HCT116 (cell line): ENCODE data around the gene ZNF800. TPM values are rescaled to one million over a fixed set of nuclear protein-coding genes. Genes with fewer than 3 reads are reported as not detected.

Source experiments
- ATAC-seq: fragments of 200-7000 bp; cut with Tn5 transposase; 2 replicates; pipeline ENCODE4 v1.9.1; 2020; ENCODE audit warnings: mild to moderate bottlenecking, moderate library complexity
- BruUV-seq: library from RNA; stranded (reverse); fragments of 400-500 nt; replicated peaks from 2 replicates; lab custom pipeline; 2021; lab: Mats Ljungman, UMichigan
- CTCF ChIA-PET: fragments of 300-600 bp; sonication (Branson Sonifier 250); formaldehyde crosslinking; loops from one replicate; lab custom pipeline; 2021; ENCODE audit warnings: antibody characterized with exemption; lab: Charles Lee
- POLR2A ChIA-PET: fragments of 300-600, 350-600 bp; sonication (Branson Sonifier 250); formaldehyde crosslinking; loops from one replicate; lab custom pipeline; 2021; ENCODE audit warnings: antibody characterized with exemption; lab: Charles Lee
- RAD21 ChIA-PET, 2 experiments: fragments of 300-600 bp; sonication (Branson Sonifier 250); formaldehyde crosslinking; loops; one replicate each; lab custom pipeline; 2023; ENCODE audit warnings: low total read pairs in 2 of 2; ENCODE audit not compliant: uncharacterized antibody in 2 of 2, unreplicated experiment in 2 of 2, low non-redundant PET in 1 of 2; lab: Charles Lee
- DNase-seq: peaks from one replicate; pipeline ENCODE4 v3.0.0-alpha.2; 2010; ENCODE audit warnings: low read depth, low spot score
- H2AFZ ChIP-seq: fragments of 200-600 bp; shearing (Covaris generic), sonication (generic); 2 replicates; pipeline ENCODE4 v1.6.1; 2017; ENCODE audit warnings: low read depth, mixed run types, mixed read lengths, antibody characterized with exemption, low read length; ENCODE audit not compliant: poor library complexity, severe bottlenecking
- H3K27ac ChIP-seq: 2 replicates; pipeline ENCODE4 v1.5.1; 2012; ENCODE audit warnings: low read depth, low read length
- H3K27me3 ChIP-seq: fragments of 200-600 bp; sonication (generic); 2 replicates; pipeline ENCODE4 v1.6.1; 2016; ENCODE audit warnings: mixed run types, low read length, mixed read lengths; ENCODE audit not compliant: insufficient read depth
- H3K36me3 ChIP-seq, 2 experiments: fragments of 200-500 bp in 1 of 2; fragments of 200-600 bp in 1 of 2; sonication (Bioruptor generic) in 1 of 2; sonication (generic) in 1 of 2; 2 replicates each; pipeline versions ENCODE4 v1.5.1 to v1.6.1; 2014 to 2016; ENCODE audit warnings: low read length in 2 of 2, inconsistent platforms in 1 of 2, mixed read lengths in 1 of 2, mixed run types in 1 of 2; ENCODE audit not compliant: insufficient read depth in 2 of 2, control insufficient read depth in 1 of 2
- H3K4me1 ChIP-seq, 2 experiments: fragments of 200-600 bp in 1 of 2; sonication (generic) in 1 of 2; 2 replicates each; pipeline versions ENCODE4 v1.5.1 to v1.6.1; 2012 to 2017; ENCODE audit warnings: low read length in 2 of 2, inconsistent platforms in 1 of 2, mild to moderate bottlenecking in 1 of 2, mixed read lengths in 1 of 2, mixed run types in 1 of 2, moderate library complexity in 1 of 2; ENCODE audit not compliant: insufficient read depth in 2 of 2, control insufficient read depth in 1 of 2
- H3K4me2 ChIP-seq: fragments of 200-600 bp; sonication (generic); 2 replicates; pipeline ENCODE4 v1.6.1; 2017; ENCODE audit warnings: mixed run types, low read length, mixed read lengths
- H3K4me3 ChIP-seq, 2 experiments: fragments of 200-600 bp in 1 of 2; sonication (generic) in 1 of 2; replicated peaks in 1 of 2; 2 replicates each; pipeline ENCODE4 v1.5.1; 2011 to 2016; ENCODE audit warnings: low read length in 2 of 2, control low read depth in 1 of 2, low read depth in 1 of 2, mild to moderate bottlenecking in 1 of 2, mixed read lengths in 1 of 2, mixed run types in 1 of 2
- H3K79me2 ChIP-seq: fragments of 200-600 bp; sonication (generic); 2 replicates; pipeline ENCODE4 v1.6.1; 2017; ENCODE audit warnings: mild to moderate bottlenecking, mixed run types, low read length, moderate library complexity, mixed read lengths; ENCODE audit not compliant: insufficient read depth
- H3K9ac ChIP-seq: fragments of 200-600 bp; sonication (generic); 2 replicates; pipeline ENCODE4 v1.6.1; 2016; ENCODE audit warnings: low read length, mixed read lengths
- H3K9me2 ChIP-seq: fragments of 200-600 bp; sonication (generic), shearing (Covaris generic); 2 replicates; pipeline ENCODE4 v1.6.1; 2017; ENCODE audit warnings: mixed run types, mild to moderate bottlenecking, moderate library complexity; ENCODE audit not compliant: insufficient read depth
- H3K9me3 ChIP-seq, 2 experiments: fragments of 200-500 bp in 1 of 2; fragments of 200-600 bp in 1 of 2; sonication (Bioruptor generic) in 1 of 2; sonication (generic) in 1 of 2; 2 replicates each; pipeline ENCODE4 v1.6.1; 2014 to 2017; ENCODE audit warnings: low read length in 2 of 2, mixed read lengths in 2 of 2, inconsistent platforms in 1 of 2, low read depth in 1 of 2, mild to moderate bottlenecking in 1 of 2, mixed run types in 1 of 2, moderate library complexity in 1 of 2; ENCODE audit not compliant: control insufficient read depth in 1 of 2, insufficient read depth in 1 of 2
- H4K20me1 ChIP-seq: fragments of 200-600 bp; sonication (generic), shearing (Covaris generic); 2 replicates; pipeline ENCODE4 v1.6.1; 2017; ENCODE audit warnings: mixed run types, mild to moderate bottlenecking, moderate library complexity; ENCODE audit not compliant: insufficient read depth
- ATF3 ChIP-seq: IDR thresholded peaks from 2 replicates; pipeline ENCODE4 v1.6.1; 2012
- CTCF ChIP-seq, 3 experiments: fragments of 200-600 bp in 1 of 3; sonication (generic) in 1 of 3; IDR thresholded peaks in 2 of 3; conservative IDR thresholded peaks in 1 of 3; 2 replicates each; pipeline ENCODE4 v1.5.1; 2012 to 2017; ENCODE audit warnings: low read depth in 2 of 3, low read length in 2 of 3, antibody characterized with exemption in 1 of 3, borderline replicate concordance in 1 of 3, control low read depth in 1 of 3, mild to moderate bottlenecking in 1 of 3, mixed read lengths in 1 of 3, mixed run types in 1 of 3, moderate library complexity in 1 of 3; ENCODE audit not compliant: insufficient read depth in 1 of 3
- EGR1 ChIP-seq: IDR thresholded peaks from 2 replicates; pipeline ENCODE4 v1.6.1; 2012; ENCODE audit warnings: low read depth
- ELF1 ChIP-seq: IDR thresholded peaks from 2 replicates; pipeline ENCODE4 v1.6.1; 2012; ENCODE audit warnings: low read depth, borderline replicate concordance
- EZH2phosphoT487 ChIP-seq: fragments of 200-600 bp; IDR thresholded peaks from 2 replicates; pipeline ENCODE4 v1.6.1; 2018; ENCODE audit warnings: antibody characterized with exemption, borderline replicate concordance
- FOSL1 ChIP-seq: IDR thresholded peaks from 2 replicates; pipeline ENCODE4 v1.6.1; 2012; ENCODE audit warnings: low read depth
- MAX ChIP-seq: IDR thresholded peaks from 2 replicates; pipeline ENCODE4 v1.6.1; 2012
- POLR2AphosphoS5 ChIP-seq: IDR thresholded peaks from 2 replicates; pipeline ENCODE4 v1.6.1; 2011; ENCODE audit warnings: mild to moderate bottlenecking, low read depth, low read length, moderate library complexity
- RAD21 ChIP-seq: IDR thresholded peaks from 2 replicates; pipeline ENCODE4 v1.6.1; 2012; ENCODE audit warnings: low read depth, mild to moderate bottlenecking
- REST ChIP-seq: IDR thresholded peaks from 2 replicates; pipeline ENCODE4 v1.6.1; 2012; ENCODE audit warnings: low read depth
- SP1 ChIP-seq: IDR thresholded peaks from 2 replicates; pipeline ENCODE4 v1.6.1; 2012; ENCODE audit warnings: low read depth
- SRF ChIP-seq: IDR thresholded peaks from 2 replicates; pipeline ENCODE4 v1.6.1; 2012; ENCODE audit warnings: low read depth
- YY1 ChIP-seq: IDR thresholded peaks from 2 replicates; pipeline ENCODE4 v1.6.1; 2011; ENCODE audit warnings: low read length, low read depth, moderate library complexity, mild to moderate bottlenecking; ENCODE audit not compliant: insufficient replicate concordance; ENCODE audit errors: extremely low read depth
- ZFX ChIP-seq: fragments of 450-650 bp; IDR thresholded peaks from 2 replicates; pipeline ENCODE4 v1.6.1; 2017
- intact Hi-C: fragments of 100-400 bp; cut with micrococcal nuclease; formaldehyde crosslinking; loops from 2 replicates; pipeline ENCODE4 v1.10.0; 2022
- total RNA-seq: library from RNA; stranded (reverse); gene quantifications from one replicate; pipeline ENCODE4 v1.2.1, GENCODE V29; 2021; ENCODE audit not compliant: unreplicated experiment

The ZNF800 gene
- total RNA-seq, 1 experiment from 2014 or later, result 30.9 TPM

- CTCF ChIA-PET, result no interaction called here
- Histone ChIP-seq H3K27ac (no peak overlapping the region), H4K20me1 (peaks cover 11% of the 10 kb centered on the region; the same call in 1 of the 2 replicates), H3K36me3 (peaks cover 2 to 6% of the 10 kb centered on the region in 2 experiments; a peak in 2 of 4 replicates), H3K9me3 (no peaks in the 10 kb centered on the region), H3K9ac (no peak overlapping the region), H2AFZ (no peak overlapping the region), H3K4me2 (no peak overlapping the region), H3K27me3 (no peaks in the 10 kb centered on the region), H3K79me2 (peaks cover 42% of the 10 kb centered on the region), H3K4me1 (no peaks in the 10 kb centered on the region), H3K9me2 (no peaks in the 10 kb centered on the region), H3K4me3 (no peak overlapping the region)
- TF ChIP-seq YY1, result no peak
- TF ChIP-seq EZH2phosphoT487, result no peak
- TF ChIP-seq CTCF (IDR thresholded peaks at IDR 0.05 in 2 of 3, conservative IDR thresholded peaks at IDR 0.05 in 1 of 3; ENCODE audit: borderline replicate concordance in 1 of 3, insufficient read depth in 1 of 3, low read depth in 2 of 3, low read length in 2 of 3), result no peak
- no TSS peak for BruUV-seq
- DNase-seq, result no peak
- RAD21 ChIA-PET, result no interaction called here
- POLR2A ChIA-PET, result no interaction called here
- intact Hi-C loops, result no loop called here
- ATAC-seq, result no peak
Observed at GRCh38 chr7:127365957-127366315, 26.6 kb downstream of the ZNF800 start.

- ChIA-PET RAD21 (no interaction called here), POLR2A (no interaction called here)
- Histone ChIP-seq H3K4me2 (no peak overlapping the region), H3K9me2 (no peaks in the 10 kb centered on the region), H3K9ac (no peak overlapping the region), H3K27ac (no peak overlapping the region), H3K4me1 (no peaks in the 10 kb centered on the region), H3K27me3 (no peaks in the 10 kb centered on the region), H3K36me3 (peaks cover 2 to 4% of the 10 kb centered on the region in 2 experiments; a peak in 2 of 4 replicates), H2AFZ (no peak overlapping the region), H4K20me1 (peaks cover 11% of the 10 kb centered on the region; the same call in 1 of the 2 replicates)
- no TSS peak for BruUV-seq
- no peak for ATAC-seq
- intact Hi-C loops, result no loop called here
- TF ChIP-seq POLR2AphosphoS5 (no peak), EGR1 (no peak), ELF1 (no peak), RAD21 (no peak), SRF (no peak), SP1 (no peak), FOSL1 (no peak), MAX (no peak), REST (no peak), ATF3 (no peak), ZFX (no peak)
- TF ChIP-seq, all 23 proteins: peak for 0
- no peaks in the 10 kb centered on the region for H3K9me3 ChIP-seq
- peaks cover 38% of the 10 kb centered on the region for H3K79me2 ChIP-seq
- CTCF ChIA-PET, result no interaction called here
- no peak overlapping the region for H3K4me3 ChIP-seq
- no peak for DNase-seq
Observed at GRCh38 chr7:127365164-127365956, 27.1 kb downstream of the ZNF800 start.
